K562 (cell line): ENCODE results near the gene ELOB. TPM values are rescaled to one million over a fixed set of nuclear protein-coding genes. Genes with fewer than 3 reads are reported as not detected.

ENCODE experiments used
- ARID2 ChIP-seq: fragments of 450-650 bp; IDR thresholded peaks from 2 replicates; pipeline ENCODE4 v1.6.1; 2017; ENCODE audit warnings: antibody characterized with exemption, mild to moderate bottlenecking
- ASH1L ChIP-seq: fragments of 450-650 bp; IDR thresholded peaks from 2 replicates; pipeline ENCODE4 v1.6.1; 2018; ENCODE audit warnings: borderline replicate concordance, mild to moderate bottlenecking, low read depth; ENCODE audit not compliant: partially characterized antibody
- BDP1 ChIP-seq: IDR thresholded peaks from 3 replicates; pipeline ENCODE4 v1.6.1; 2011; ENCODE audit not compliant: insufficient read length, insufficient read depth
- BRCA1 ChIP-seq, 2 experiments: fragments of 450-650 bp in 1 of 2; sonication (generic) in 1 of 2; formaldehyde crosslinking in 1 of 2; IDR thresholded peaks; 2 replicates each; pipeline versions ENCODE4 v1.5.0 to v1.6.1; 2017 to 2020; ENCODE audit warnings: mild to moderate bottlenecking in 1 of 2, missing genetic modification reagents in 1 of 2
- CTCFL ChIP-seq: IDR thresholded peaks from 2 replicates; pipeline ENCODE4 v1.6.1; 2011; ENCODE audit warnings: borderline replicate concordance, low read depth, mild to moderate bottlenecking, moderate library complexity, low read length; ENCODE audit not compliant: insufficient read depth, poor library complexity, severe bottlenecking
- ELK3 ChIP-seq: fragments of 450-650 bp; formaldehyde crosslinking; IDR thresholded peaks from 2 replicates; pipeline ENCODE4 v1.4.0; 2020; ENCODE audit warnings: mild to moderate bottlenecking
- ESRRA ChIP-seq: fragments of 450-650 bp; IDR thresholded peaks from 2 replicates; pipeline ENCODE4 v1.6.1; 2014; ENCODE audit warnings: low read depth, mild to moderate bottlenecking, moderate library complexity, borderline replicate concordance
- FOXM1 ChIP-seq, 2 experiments: fragments of 450-650 bp in 1 of 2; sonication (generic) in 1 of 2; formaldehyde crosslinking in 1 of 2; IDR thresholded peaks; 2 replicates each; pipeline versions ENCODE4 v1.6.1 to v1.9.0; 2017 to 2022; ENCODE audit warnings: low read depth in 2 of 2, mild to moderate bottlenecking in 2 of 2, missing genetic modification reagents in 1 of 2, moderate library complexity in 1 of 2
- GMEB1 ChIP-seq: fragments of 250-450 bp; sonication (Bioruptor Pico); IDR thresholded peaks from 2 replicates; pipeline ENCODE4 v1.4.0; 2020; ENCODE audit warnings: mild to moderate bottlenecking
- HDAC1 ChIP-seq, 2 experiments: fragments of 450-650 bp; IDR thresholded peaks; 2 replicates each; pipeline ENCODE4 v1.6.1; 2016 to 2017; ENCODE audit warnings: inconsistent platforms in 1 of 2, mild to moderate bottlenecking in 1 of 2, moderate library complexity in 1 of 2
- HDGF ChIP-seq: fragments of 450-650 bp; IDR thresholded peaks from 2 replicates; pipeline ENCODE4 v1.6.1; 2016
- IRF2 ChIP-seq: sonication (generic); formaldehyde crosslinking; IDR thresholded peaks from 2 replicates; pipeline ENCODE4 v1.8.1; 2022; ENCODE audit warnings: mild to moderate bottlenecking, missing genetic modification reagents
- LARP7 ChIP-seq: fragments of 450-650 bp; IDR thresholded peaks from 2 replicates; pipeline ENCODE4 v1.6.1; 2016
- NFATC3 ChIP-seq: fragments of 450-650 bp; IDR thresholded peaks from 2 replicates; pipeline ENCODE4 v1.6.1; 2017; ENCODE audit warnings: mild to moderate bottlenecking
- NONO ChIP-seq, 2 experiments: fragments of 200-400 bp in 1 of 2; fragments of 450-650 bp in 1 of 2; formaldehyde crosslinking in 1 of 2; IDR thresholded peaks; 2 replicates each; pipeline ENCODE4 v1.6.1; 2017; ENCODE audit warnings: low read depth in 2 of 2, mild to moderate bottlenecking in 2 of 2, moderate library complexity in 2 of 2, low read length in 1 of 2
- POLR2G ChIP-seq: fragments of 200-400 bp; formaldehyde crosslinking; IDR thresholded peaks from 2 replicates; pipeline ENCODE4 v1.6.1; 2017; ENCODE audit warnings: low read depth, mild to moderate bottlenecking, antibody characterized with exemption, low read length, moderate library complexity
- RB1 ChIP-seq: fragments of 450-650 bp; IDR thresholded peaks from 2 replicates; pipeline ENCODE4 v1.6.1; 2017; ENCODE audit warnings: low read depth, mild to moderate bottlenecking
- SAFB ChIP-seq: fragments of 200-400 bp; formaldehyde crosslinking; IDR thresholded peaks from 2 replicates; pipeline ENCODE4 v1.6.1; 2017; ENCODE audit warnings: low read depth, low read length, borderline replicate concordance
- SIX5 ChIP-seq, 2 experiments: IDR thresholded peaks; 2 replicates each; pipeline ENCODE4 v1.6.1; 2011; ENCODE audit warnings: low read length in 2 of 2, borderline replicate concordance in 1 of 2, low read depth in 1 of 2, mild to moderate bottlenecking in 1 of 2, moderate library complexity in 1 of 2; ENCODE audit not compliant: insufficient read depth in 1 of 2
- SNRNP70 ChIP-seq: fragments of 200-400 bp; formaldehyde crosslinking; optimal IDR thresholded peaks from 2 replicates; pipeline ENCODE3; 2017; ENCODE audit warnings: low read depth, low read length
- TCF7L2 ChIP-seq: fragments of 150-350 bp; IDR thresholded peaks from 2 replicates; pipeline ENCODE4 v1.6.1; 2016; ENCODE audit warnings: low read depth, mild to moderate bottlenecking, low read length, moderate library complexity
- ZNF121 ChIP-seq: sonication (generic); formaldehyde crosslinking; conservative IDR thresholded peaks from 2 replicates; pipeline ENCODE4 v1.8.0; 2022; ENCODE audit warnings: missing genetic modification reagents
- ZNF133 ChIP-seq: fragments of 250-450 bp; sonication (Bioruptor Pico); IDR thresholded peaks from 2 replicates; pipeline ENCODE4 v1.4.0; 2020; ENCODE audit warnings: mild to moderate bottlenecking
- ZNF324 ChIP-seq: fragments of 250-450 bp; sonication (Bioruptor Pico); IDR thresholded peaks from 2 replicates; pipeline ENCODE4 v1.4.0; 2020; ENCODE audit warnings: mild to moderate bottlenecking
- ZNF551 ChIP-seq: fragments of 250-450 bp; sonication (Bioruptor Pico); IDR thresholded peaks from 2 replicates; pipeline ENCODE4 v1.5.0; 2021; ENCODE audit warnings: mild to moderate bottlenecking, moderate library complexity
- polyA plus RNA-seq, 8 experiments: library from polyadenylated mRNA; depleted of rRNA in 4 of 8; stranded (reverse) in 5 of 8; unstranded in 3 of 8; fragments of >200 nt; fragmentation: Nextera tagmentation in 2 of 8; fragmentation: Illumina TruSeq in 1 of 8; extraction: Ambion mirVana in 2 of 8; extraction: Trizol in 1 of 8; gene quantifications; 2 replicates each; pipeline versions ENCODE4 v1.2.1 to v1.2.3, GENCODE V29; 2011 to 2014; ENCODE audit warnings: inconsistent platforms in 1 of 8, missing spikeins in 1 of 8
- total RNA-seq, 7 experiments: library from RNA; depleted of rRNA in 6 of 7; stranded (reverse); fragments of >200 nt in 6 of 7; fragmentation: Illumina TruSeq in 2 of 7; extraction: Trizol in 2 of 7; gene quantifications; 2 replicates each; pipeline versions ENCODE4 v1.2.1 to v1.2.3, GENCODE V29; 2011 to 2021; ENCODE audit warnings: low replicate concordance in 1 of 7

Gene ELOB
- total and polyA plus RNA-seq, 9 of the 15 experiments (the other 6 are each of a cell fraction or from before 2014, with no cell fraction given) = 63.2 to 791 (median 237) TPM

- TF ChIP-seq ASH1L = no peak
- TF ChIP-seq HDAC1 (IDR thresholded peaks at IDR 0.05) = no peak
- TF ChIP-seq GMEB1 (CRISPR knock-in tag) = 0 out of 2 replicates have a peak, but pooled peaks have one; percentile 9
- no peak for TF ChIP-seq ZNF324
- TF ChIP-seq IRF2 (CRISPR knock-in tag) = no peak
- peak; percentile 48; the same call in 1 of the 2 replicates for TF ChIP-seq RB1
- TF ChIP-seq ESRRA = peak; percentile 17; the same call in 1 of the 2 replicates
- 0 out of 4 replicates have a peak, but pooled peaks of 1 of the 2 experiments have one; percentile 60 for TF ChIP-seq NONO (IDR thresholded peaks at IDR 0.05; ENCODE audit: low read depth in 2 of 2, low read length in 1 of 2)
- TF ChIP-seq SAFB = 0 out of 2 replicates have a peak, but pooled peaks have one; percentile 53
- no peak for TF ChIP-seq HDGF
- TF ChIP-seq POLR2G = peak; percentile 85
- TF ChIP-seq BRCA1 (IDR thresholded peaks at IDR 0.05) = no peak
- no peak for TF ChIP-seq BRCA1 (CRISPR knock-in tag; IDR thresholded peaks at IDR 0.05)
- TF ChIP-seq ZNF121 = no peak
- TF ChIP-seq LARP7 = no peak
- no peak for TF ChIP-seq TCF7L2
- no peak for TF ChIP-seq ARID2
- no peak for TF ChIP-seq SNRNP70
- no peak for TF ChIP-seq FOXM1 (IDR thresholded peaks at IDR 0.05; ENCODE audit: low read depth)
- no peak for TF ChIP-seq FOXM1 (CRISPR knock-in tag; IDR thresholded peaks at IDR 0.05; ENCODE audit: low read depth)
- no peak for TF ChIP-seq ELK3 (CRISPR knock-in tag)
- no peak for TF ChIP-seq ZNF133 (CRISPR knock-in tag)
- TF ChIP-seq CTCFL = peak; percentile 97
- no peak for TF ChIP-seq SIX5 (IDR thresholded peaks at IDR 0.05; ENCODE audit: borderline replicate concordance in 1 of 2, insufficient read depth in 1 of 2, low read depth in 1 of 2, low read length in 2 of 2)
- TF ChIP-seq ZNF551 (CRISPR knock-in tag) = no peak
- TF ChIP-seq BDP1 = no peak
- TF ChIP-seq NFATC3 = no peak
Measured at GRCh38 chr16:2816751-2817339, 39.8 kb upstream of the ELOB start, which contains the start of gene PRSS21 (continued).
